ENCODE measurements around the gene EPM2AIP1.

The EPM2AIP1 gene

DNA sequence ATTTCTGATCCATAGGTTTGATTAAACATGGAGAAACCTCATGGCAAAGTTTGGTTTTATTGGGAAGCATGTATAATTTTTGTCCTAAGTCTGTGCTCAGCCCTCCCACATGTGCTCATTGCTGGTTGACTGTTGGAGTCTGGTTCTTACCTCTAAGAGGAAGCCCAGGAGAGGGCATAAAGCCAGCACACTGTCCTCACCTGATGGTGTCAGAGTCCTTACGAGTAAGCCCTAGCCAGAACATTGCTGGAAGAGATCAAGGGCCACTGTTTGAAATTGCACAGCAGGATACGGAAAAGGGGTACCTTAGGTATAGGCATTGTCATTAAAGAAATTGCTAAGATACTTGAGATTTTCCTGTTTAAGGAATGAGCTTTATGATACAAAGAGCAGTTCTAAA, 21.7 kb upstream of the EPM2AIP1 start:
- H3K4me3 ChIP-seq: no peak overlapping the region
- TF ChIP-seq CTCF (IDR thresholded peaks at IDR 0.05): no peak
- no peak for DNase-seq (ENCODE audit: low spot score)
- no peak overlapping the region for H3K27ac ChIP-seq

DNA sequence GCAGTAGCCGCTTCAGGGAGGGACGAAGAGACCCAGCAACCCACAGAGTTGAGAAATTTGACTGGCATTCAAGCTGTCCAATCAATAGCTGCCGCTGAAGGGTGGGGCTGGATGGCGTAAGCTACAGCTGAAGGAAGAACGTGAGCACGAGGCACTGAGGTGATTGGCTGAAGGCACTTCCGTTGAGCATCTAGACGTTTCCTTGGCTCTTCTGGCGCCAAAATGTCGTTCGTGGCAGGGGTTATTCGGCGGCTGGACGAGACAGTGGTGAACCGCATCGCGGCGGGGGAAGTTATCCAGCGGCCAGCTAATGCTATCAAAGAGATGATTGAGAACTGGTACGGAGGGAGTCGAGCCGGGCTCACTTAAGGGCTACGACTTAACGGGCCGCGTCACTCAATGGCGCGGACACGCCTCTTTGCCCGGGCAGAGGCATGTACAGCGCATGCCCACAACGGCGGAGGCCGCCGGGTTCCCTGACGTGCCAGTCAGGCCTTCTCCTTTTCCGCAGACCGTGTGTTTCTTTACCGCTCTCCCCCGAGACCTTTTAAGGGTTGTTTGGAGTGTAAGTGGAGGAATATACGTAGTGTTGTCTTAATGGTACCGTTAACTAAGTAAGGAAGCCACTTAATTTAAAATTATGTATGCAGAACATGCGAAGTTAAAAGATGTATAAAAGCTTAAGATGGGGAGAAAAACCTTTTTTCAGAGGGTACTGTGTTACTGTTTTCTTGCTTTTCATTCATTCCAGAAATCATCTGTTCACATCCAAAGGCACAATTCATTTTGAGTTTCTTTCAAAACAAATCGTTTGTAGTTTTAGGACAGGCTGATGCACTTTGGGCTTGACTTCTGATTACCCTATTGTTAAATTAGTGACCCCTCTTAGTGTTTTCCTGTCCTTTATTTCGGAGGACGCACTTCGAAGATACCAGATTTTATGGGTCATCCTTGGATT, 674 bp upstream of the EPM2AIP1 start, which contains the start of gene MLH1:
TSS of gene MLH1 (plus strand) at position 193 of the 958 bp plus-strand sequence. CDS start at position 223, 30 bp downstream.
- peak within 1 kb of the TSS; percentile 98 for H3K27ac ChIP-seq
- peak; percentile 96 for DNase-seq (ENCODE audit: low spot score)
- peak within 1 kb of the TSS; percentile 85 for H3K4me3 ChIP-seq
- no peak for TF ChIP-seq CTCF (IDR thresholded peaks at IDR 0.05)

- H3K4me3 ChIP-seq: peak overlapping the region; percentile 84
- DNase-seq (ENCODE audit: low spot score): peak; percentile 73
- TF ChIP-seq CTCF (IDR thresholded peaks at IDR 0.05): no peak
- H3K27ac ChIP-seq: peak overlapping the region; percentile 98
These were observed 767 bp downstream of the EPM2AIP1 start for GRCh38 chr3:36991923-36992805.

DNA sequence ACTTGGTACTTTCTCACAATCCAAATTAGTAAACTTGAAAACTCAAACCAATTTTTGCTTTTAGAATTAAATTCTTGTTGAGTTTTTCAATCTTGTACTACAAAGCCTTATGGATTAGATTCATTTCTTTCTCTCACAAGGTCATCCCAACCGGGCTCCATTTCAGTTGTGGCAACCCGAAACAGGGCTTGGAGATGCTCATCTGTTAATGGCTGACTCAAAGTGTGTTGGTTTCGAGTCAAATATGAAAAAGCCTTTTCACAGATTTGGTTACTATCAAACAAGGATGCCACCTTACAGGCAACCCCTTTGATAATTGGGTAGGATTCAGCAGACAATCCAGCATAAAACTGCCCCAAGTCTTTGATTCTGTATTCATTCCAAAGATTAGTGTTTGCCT, 1.8 kb downstream of the EPM2AIP1 start:
- H3K27ac ChIP-seq: peak overlapping the region; percentile 98

GRCh38 chr3:36989568-36989967, 3.4 kb downstream of the EPM2AIP1 start:
- Histone ChIP-seq H3K4me3 (peak overlapping the region; percentile 84), H3K27ac (no peak overlapping the region)
- no peak for DNase-seq (ENCODE audit: low spot score)
- TF ChIP-seq CTCF (IDR thresholded peaks at IDR 0.05): no peak

More for the DNA sequence above, 1.8 kb downstream of the EPM2AIP1 start:
- TF ChIP-seq CTCF (IDR thresholded peaks at IDR 0.05): no peak
- DNase-seq (ENCODE audit: low spot score): no peak
- H3K4me3 ChIP-seq: peak overlapping the region; percentile 84

- Histone ChIP-seq H3K27ac (no peak overlapping the region), H3K4me3 (peak overlapping the region; percentile 84)
- no peak for TF ChIP-seq CTCF (IDR thresholded peaks at IDR 0.05)
- DNase-seq (ENCODE audit: low spot score): no peak
These were observed 3.9 kb downstream of the EPM2AIP1 start for GRCh38 chr3:36989005-36989404.

Data from coronary artery (tissue), 2 donors.